ENCODE results near the gene CKLF.

The CKLF gene

DNA sequence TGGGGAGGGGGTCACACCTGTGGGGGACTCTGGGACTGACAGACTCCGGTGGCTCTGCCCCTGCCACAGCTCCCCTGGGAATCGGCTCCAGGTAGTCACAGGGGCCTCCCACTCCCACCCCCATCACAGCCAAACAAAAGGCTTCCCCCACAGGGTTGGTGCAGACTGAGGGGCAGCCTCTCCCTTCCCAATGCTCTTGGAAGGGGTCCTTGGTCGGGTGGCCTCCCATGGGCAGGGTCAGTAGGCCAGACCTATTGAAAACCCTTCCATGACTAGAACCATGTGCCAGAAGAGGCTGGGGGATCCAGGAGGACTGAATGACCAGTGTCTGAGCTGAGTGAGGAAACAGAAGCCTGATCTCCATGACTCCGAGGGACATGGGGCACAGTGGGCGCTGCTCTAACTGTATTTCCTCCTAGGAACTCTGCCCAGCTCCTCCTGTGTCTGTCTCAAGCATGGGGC is 31.1 kb upstream of the CKLF start:
- Histone ChIP-seq H3K9me2 (replicated peaks; ENCODE audit: control insufficient read depth, low read length) (no peaks in the 10 kb centered on the region), H3F3A (ENCODE audit: control insufficient read depth, insufficient read depth) (peaks cover 24% of the 10 kb centered on the region), H3K4me2 (ENCODE audit: low read length) (peak overlapping the region; percentile 30), H3K4me1 (ENCODE audit: control insufficient read depth, low read length) (peaks cover 83% of the 10 kb centered on the region), H3K27me3 (ENCODE audit: control insufficient read depth, low read length) (peaks cover 22% of the 10 kb centered on the region), H3K9me3 (ENCODE audit: control insufficient read depth, insufficient read depth, low read length) (no peaks in the 10 kb centered on the region), H4K20me1 (ENCODE audit: control insufficient read depth, insufficient read depth, low read depth, low read length) (no peaks in the 10 kb centered on the region), H3K79me2 (ENCODE audit: control insufficient read depth, low read length) (no peaks in the 10 kb centered on the region), H3K27ac (ENCODE audit: low read depth, low read length) (no peak overlapping the region), H3K36me3 (ENCODE audit: control insufficient read depth, low read length) (no peaks in the 10 kb centered on the region), H3K4me3 (ENCODE audit: low read length) (no peak overlapping the region)
- TF ChIP-seq, protein P1, sequence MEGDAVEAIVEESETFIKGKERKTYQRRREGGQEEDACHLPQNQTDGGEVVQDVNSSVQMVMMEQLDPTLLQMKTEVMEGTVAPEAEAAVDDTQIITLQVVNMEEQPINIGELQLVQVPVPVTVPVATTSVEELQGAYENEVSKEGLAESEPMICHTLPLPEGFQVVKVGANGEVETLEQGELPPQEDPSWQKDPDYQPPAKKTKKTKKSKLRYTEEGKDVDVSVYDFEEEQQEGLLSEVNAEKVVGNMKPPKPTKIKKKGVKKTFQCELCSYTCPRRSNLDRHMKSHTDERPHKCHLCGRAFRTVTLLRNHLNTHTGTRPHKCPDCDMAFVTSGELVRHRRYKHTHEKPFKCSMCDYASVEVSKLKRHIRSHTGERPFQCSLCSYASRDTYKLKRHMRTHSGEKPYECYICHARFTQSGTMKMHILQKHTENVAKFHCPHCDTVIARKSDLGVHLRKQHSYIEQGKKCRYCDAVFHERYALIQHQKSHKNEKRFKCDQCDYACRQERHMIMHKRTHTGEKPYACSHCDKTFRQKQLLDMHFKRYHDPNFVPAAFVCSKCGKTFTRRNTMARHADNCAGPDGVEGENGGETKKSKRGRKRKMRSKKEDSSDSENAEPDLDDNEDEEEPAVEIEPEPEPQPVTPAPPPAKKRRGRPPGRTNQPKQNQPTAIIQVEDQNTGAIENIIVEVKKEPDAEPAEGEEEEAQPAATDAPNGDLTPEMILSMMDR (IDR thresholded peaks at IDR 0.05; ENCODE audit: low read depth, low read length, poor library complexity, severe bottlenecking), result no peak
- TF ChIP-seq EZH2phosphoT487 (IDR thresholded peaks at IDR 0.05; ENCODE audit: borderline replicate concordance, low read length), result no peak

DNA sequence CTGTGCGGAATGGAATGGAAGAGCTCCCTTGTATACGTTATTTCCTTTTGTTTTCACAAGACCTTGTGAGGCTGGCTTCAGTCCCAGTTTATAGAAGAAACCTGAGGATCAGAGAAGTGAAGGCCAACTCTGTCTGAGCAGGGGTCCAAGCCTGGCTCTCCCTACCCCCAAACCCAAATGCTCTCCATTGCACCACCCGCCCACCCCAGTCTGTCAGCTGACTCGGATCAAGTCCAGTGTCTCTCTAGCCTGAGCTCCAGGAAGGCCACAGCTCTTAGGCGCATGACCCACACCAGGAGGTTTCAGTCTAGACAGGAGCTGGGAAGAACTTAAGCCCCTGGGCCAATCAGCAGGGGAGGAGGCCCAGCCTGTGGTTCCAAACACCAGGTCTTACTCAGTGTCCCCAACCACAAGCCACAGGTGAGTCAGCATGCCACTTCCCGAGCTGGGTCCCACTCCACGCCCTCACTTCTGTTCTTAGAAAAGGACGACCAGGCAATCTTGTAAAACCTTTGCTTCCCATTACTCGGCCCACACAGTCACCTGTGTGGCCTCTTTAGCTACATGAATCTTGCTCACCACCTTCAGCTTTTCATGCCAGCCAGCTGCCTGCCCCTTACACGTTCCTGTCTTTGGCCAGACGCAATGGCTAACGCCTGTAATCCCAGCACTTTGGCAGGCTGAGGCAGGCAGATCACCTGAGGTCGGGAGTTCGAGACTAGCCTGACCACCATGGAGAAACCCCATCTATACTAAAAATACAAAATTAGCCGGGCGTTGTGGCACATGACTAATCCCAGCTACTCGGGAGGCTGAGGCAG is 30.2 kb upstream of the CKLF start:
- no peaks in the 10 kb centered on the region for H4K20me1 ChIP-seq (ENCODE audit: control insufficient read depth, insufficient read depth, low read depth, low read length)
- H3K9me2 ChIP-seq (replicated peaks; ENCODE audit: control insufficient read depth, low read length), result no peaks in the 10 kb centered on the region
- no peaks in the 10 kb centered on the region for H3K9me3 ChIP-seq (ENCODE audit: control insufficient read depth, insufficient read depth, low read length)
- H3F3A ChIP-seq (ENCODE audit: control insufficient read depth, insufficient read depth), result peaks cover 22% of the 10 kb centered on the region
- peaks cover 25% of the 10 kb centered on the region for H3K27me3 ChIP-seq (ENCODE audit: control insufficient read depth, low read length)
- no peaks in the 10 kb centered on the region for H3K79me2 ChIP-seq (ENCODE audit: control insufficient read depth, low read length)
- no peak overlapping the region for H3K4me2 ChIP-seq (ENCODE audit: low read length)
- no peak overlapping the region for H3K4me3 ChIP-seq (ENCODE audit: low read length)
- TF ChIP-seq EZH2phosphoT487 (IDR thresholded peaks at IDR 0.05; ENCODE audit: borderline replicate concordance, low read length), result no peak
- TF ChIP-seq, protein P1 (IDR thresholded peaks at IDR 0.05; ENCODE audit: low read depth, low read length, poor library complexity, severe bottlenecking), result no peak
- no peak overlapping the region for H3K27ac ChIP-seq (ENCODE audit: low read depth, low read length)
- no peaks in the 10 kb centered on the region for H3K36me3 ChIP-seq (ENCODE audit: control insufficient read depth, low read length)
- peaks cover 74% of the 10 kb centered on the region for H3K4me1 ChIP-seq (ENCODE audit: control insufficient read depth, low read length)

DNA sequence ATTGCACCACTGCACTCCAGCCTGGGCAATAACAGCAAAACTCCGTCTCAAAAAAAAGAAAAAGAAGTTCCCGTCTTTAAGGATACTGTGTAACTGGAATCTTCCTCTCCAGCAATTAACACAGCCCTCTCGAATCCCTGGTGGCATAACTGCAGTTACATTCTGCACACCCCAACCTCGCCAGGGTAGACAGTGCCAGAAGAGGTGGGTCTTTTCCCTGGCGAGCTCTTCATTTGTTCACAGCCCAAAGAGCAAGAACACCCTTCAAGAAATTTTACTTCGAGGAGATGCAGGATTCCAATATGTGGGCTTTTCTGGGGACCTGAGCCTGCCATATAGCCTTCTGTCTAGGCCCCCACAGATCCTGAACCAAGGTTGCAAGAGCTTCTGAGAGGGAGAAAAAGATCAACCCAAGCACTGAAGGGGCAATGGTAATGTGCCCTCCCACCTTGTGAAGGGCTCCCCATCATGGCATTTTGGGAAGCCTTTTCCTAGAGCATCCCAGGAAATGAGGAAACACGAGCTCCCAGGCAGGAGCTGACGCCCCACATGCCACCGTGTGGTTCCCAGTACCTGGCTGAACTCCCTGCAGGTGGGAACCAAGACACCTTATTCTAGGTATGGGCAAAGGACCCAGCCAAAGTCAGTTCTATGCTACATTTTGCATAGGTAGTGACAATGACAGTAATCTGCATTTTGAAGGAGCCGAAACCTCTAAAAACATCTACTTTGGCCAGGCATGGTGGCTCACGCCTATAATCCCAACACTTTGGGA is 29.4 kb upstream of the CKLF start:
- peaks cover 25% of the 10 kb centered on the region for H3K27me3 ChIP-seq (ENCODE audit: control insufficient read depth, low read length)
- no peaks in the 10 kb centered on the region for H3K9me2 ChIP-seq (replicated peaks; ENCODE audit: control insufficient read depth, low read length)
- H3K4me1 ChIP-seq (ENCODE audit: control insufficient read depth, low read length), result peaks cover 66% of the 10 kb centered on the region
- no peaks in the 10 kb centered on the region for H3K79me2 ChIP-seq (ENCODE audit: control insufficient read depth, low read length)
- TF ChIP-seq, protein P1 (IDR thresholded peaks at IDR 0.05; ENCODE audit: low read depth, low read length, poor library complexity, severe bottlenecking), result no peak
- TF ChIP-seq EZH2phosphoT487 (IDR thresholded peaks at IDR 0.05; ENCODE audit: borderline replicate concordance, low read length), result no peak
- no peaks in the 10 kb centered on the region for H3K36me3 ChIP-seq (ENCODE audit: control insufficient read depth, low read length)
- H3K4me2 ChIP-seq (ENCODE audit: low read length), result peak overlapping the region; percentile 85
- no peaks in the 10 kb centered on the region for H4K20me1 ChIP-seq (ENCODE audit: control insufficient read depth, insufficient read depth, low read depth, low read length)
- H3K27ac ChIP-seq (ENCODE audit: low read depth, low read length), result peak overlapping the region; percentile 73
- peak overlapping the region; percentile 62 for H3K4me3 ChIP-seq (ENCODE audit: low read length)
- no peaks in the 10 kb centered on the region for H3K9me3 ChIP-seq (ENCODE audit: control insufficient read depth, insufficient read depth, low read length)
- peaks cover 22% of the 10 kb centered on the region for H3F3A ChIP-seq (ENCODE audit: control insufficient read depth, insufficient read depth)
